GM18909 (cell line): ENCODE results near the gene MGAT4B.

Experiments
- ATAC-seq: cut with Tn5 transposase; IDR thresholded peaks from one replicate; pipeline ENCODE4 v1.9.1; 2021; ENCODE audit warnings: mild to moderate bottlenecking; ENCODE audit not compliant: unreplicated experiment, poor library complexity

Gene MGAT4B

GRCh38 chr5:179753971-179754370, 52.7 kb downstream of the MGAT4B start:
- ATAC-seq = no peak

GRCh38 chr5:179749857-179750508, 56.7 kb downstream of the MGAT4B start:
- ATAC-seq = no peak

- no peak for ATAC-seq
Measured at GRCh38 chr5:179747811-179748210, 58.9 kb downstream of the MGAT4B start.
